ENCODE measurements around the gene TCAF1. TPM values are rescaled to one million over a fixed set of nuclear protein-coding genes. Genes with fewer than 3 reads are reported as not detected.
"Not testable (repeated sequence)": the region's sequence is repeated elsewhere in the genome, so short reads cannot be mapped to it uniquely, and the experiment has no call there.

TCAF1 gene
- total RNA-seq, 1 donor = 6.0 TPM

DNA sequence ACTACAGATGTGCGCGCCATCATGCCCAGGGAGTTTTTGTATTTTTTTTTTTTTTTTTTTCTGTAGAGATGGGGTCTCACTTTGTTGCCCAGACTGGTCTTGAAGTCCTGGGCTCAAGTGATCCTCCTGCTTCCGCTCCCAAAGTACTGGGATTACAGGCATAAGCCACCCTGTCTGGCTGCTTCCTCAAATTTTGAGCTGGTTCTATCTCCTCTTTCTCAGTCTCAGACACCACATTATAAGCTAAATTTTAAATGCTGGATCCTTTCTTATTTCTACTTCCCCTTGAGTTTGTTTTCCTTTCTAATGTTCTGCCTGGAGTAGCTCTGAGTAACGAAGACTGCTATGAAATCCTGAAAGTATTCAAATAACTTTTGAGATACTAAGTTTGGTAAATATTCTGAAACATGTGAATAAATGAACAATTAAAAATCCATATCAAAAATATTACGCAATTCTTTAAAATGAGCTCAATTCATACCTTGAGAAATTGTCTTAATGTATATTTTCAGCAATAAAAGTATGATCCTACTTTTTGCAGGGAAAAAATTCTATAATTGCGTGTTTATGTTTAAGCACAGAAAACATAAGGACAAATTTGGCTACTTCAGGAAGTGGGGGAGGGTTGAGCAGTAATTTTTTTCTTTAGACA is 15.0 kb downstream of the TCAF1 start:
- Histone ChIP-seq H3K4me3 (ENCODE audit: low read length) (no peak overlapping the region), H3K9me3 (ENCODE audit: low read depth, low read length) (no peaks in the 10 kb centered on the region), H3K27me3 (ENCODE audit: insufficient read depth, low read length) (peaks cover 42% of the 10 kb centered on the region), H3K4me1 (ENCODE audit: insufficient read depth, low read length) (peaks cover 17% of the 10 kb centered on the region)

DNA sequence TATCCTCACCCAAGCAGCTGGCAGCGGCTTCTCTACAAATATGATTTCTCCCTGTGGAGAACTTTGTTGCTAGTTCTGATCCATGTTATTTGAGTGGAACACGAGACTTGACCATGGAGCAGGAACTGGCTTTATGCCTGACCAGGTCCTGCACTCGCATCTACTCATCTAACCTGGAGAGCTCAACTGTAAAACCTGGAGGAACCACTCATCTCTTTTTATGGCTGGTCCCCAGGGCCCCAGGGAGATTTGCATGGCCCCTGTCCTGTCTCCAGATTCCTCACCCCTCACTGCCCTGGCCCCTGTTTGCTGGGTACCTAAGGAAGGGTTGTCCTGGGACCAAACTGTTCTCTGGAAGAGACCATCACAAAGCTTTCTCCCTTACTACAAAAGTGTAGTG is 16.0 kb downstream of the TCAF1 start:
- H3K9me3 ChIP-seq (ENCODE audit: low read depth, low read length) = no peaks in the 10 kb centered on the region
- H3K4me1 ChIP-seq (ENCODE audit: insufficient read depth, low read length) = peaks cover 17% of the 10 kb centered on the region
- peaks cover 45% of the 10 kb centered on the region for H3K27me3 ChIP-seq (ENCODE audit: insufficient read depth, low read length)
- H3K4me3 ChIP-seq (ENCODE audit: low read length) = no peak overlapping the region

DNA sequence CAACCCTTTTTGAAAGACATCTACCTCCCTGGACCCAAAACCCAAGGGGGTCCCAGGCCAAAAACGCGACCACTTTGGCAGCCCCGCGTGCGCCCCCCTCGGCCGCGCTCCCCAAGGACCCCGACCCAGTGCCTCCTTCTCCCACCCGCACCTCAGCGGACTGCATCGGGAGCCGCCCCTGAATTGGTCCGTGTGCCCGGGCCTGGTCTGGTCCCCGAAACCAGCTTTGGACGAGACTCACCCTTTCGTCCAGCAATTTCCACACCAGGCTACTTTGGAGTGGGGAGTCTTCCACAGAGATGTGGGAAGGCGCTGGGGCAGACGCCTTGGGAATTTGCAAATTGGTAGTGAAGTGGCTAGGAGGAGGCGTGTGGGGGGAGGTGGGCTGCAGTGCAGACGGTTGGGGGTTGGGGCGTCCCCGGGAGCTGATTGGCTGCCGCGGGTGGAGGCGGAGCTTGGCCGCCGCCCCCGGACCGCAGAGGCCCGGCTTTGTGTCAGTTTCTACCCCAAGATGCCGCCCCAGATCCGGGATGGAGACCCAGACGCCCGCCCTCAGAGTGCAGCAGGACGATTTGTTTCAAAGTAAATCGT is 16.9 kb downstream of the TCAF1 start:
- no peak overlapping the region for H3K4me3 ChIP-seq (ENCODE audit: low read length)
- H3K27me3 ChIP-seq (ENCODE audit: insufficient read depth, low read length) = peaks cover 45% of the 10 kb centered on the region
- peaks cover 17% of the 10 kb centered on the region for H3K4me1 ChIP-seq (ENCODE audit: insufficient read depth, low read length)
- H3K9me3 ChIP-seq (ENCODE audit: low read depth, low read length) = no peaks in the 10 kb centered on the region

DNA sequence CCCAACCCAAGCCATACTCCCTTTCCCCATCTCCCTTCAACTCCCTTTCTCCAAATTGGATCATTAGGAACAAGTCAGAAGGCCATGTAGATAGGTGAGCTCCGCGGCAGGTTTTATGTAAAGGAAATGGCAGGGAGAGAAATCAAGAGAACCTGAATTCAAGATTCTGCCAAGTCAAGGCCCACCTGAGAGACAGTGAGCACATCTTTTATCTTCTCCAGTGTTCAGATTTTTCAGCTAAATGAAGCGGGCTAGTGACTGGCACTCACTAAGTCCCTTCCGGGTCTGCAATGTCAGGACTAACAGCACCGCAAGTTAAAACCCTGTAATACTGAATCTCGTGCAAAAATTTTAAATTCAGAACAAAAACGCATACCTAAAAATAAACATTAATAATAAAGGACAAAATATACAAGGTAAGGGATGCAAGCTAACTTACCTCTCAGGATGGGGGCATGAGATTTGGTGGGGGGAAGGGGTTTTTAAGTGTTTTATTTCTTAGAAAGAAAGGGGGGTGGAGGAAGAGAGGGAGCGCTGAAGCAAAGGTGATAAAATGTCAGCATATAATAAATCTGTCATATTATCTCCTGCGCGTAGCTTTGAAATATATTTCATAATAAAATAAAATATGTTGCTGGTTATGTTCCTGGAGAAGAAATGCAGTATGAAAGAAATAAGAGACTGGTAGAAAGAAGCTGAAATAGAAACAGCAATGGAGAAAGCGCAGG is 17.6 kb downstream of the TCAF1 start:
- H3K4me3 ChIP-seq (ENCODE audit: low read length) = no peak overlapping the region
- no peaks in the 10 kb centered on the region for H3K9me3 ChIP-seq (ENCODE audit: low read depth, low read length)
- H3K27me3 ChIP-seq (ENCODE audit: insufficient read depth, low read length) = peaks cover 45% of the 10 kb centered on the region
- H3K4me1 ChIP-seq (ENCODE audit: insufficient read depth, low read length) = peaks cover 17% of the 10 kb centered on the region

DNA sequence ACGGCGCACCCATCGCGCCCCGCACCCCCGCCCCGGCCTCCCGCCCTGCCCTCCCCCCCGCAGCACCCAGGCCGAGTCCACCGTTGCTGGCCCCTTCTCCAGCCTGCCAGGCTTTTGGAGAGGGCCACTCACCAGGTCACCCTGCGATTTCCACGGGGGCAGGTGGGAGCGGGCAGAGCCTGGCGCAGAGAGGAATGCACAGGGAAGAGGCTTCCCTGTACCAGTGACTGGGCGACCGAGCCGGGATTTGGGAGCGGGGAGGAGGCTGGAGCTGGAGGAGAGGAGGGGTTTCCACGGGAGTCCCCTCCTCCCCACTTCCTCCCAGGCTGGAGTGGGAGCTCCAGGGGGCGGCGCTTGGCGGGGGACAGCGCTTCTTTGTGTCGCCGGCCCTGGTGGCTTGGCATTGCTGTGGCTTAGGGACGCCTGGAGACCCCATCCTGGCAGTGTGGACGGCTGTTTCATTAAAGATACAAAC is 19.3 kb downstream of the TCAF1 start:
- peaks cover 45% of the 10 kb centered on the region for H3K27me3 ChIP-seq (ENCODE audit: insufficient read depth, low read length)
- no peak overlapping the region for H3K4me3 ChIP-seq (ENCODE audit: low read length)
- H3K4me1 ChIP-seq (ENCODE audit: insufficient read depth, low read length) = peaks cover 17% of the 10 kb centered on the region
- no peaks in the 10 kb centered on the region for H3K9me3 ChIP-seq (ENCODE audit: low read depth, low read length)

DNA sequence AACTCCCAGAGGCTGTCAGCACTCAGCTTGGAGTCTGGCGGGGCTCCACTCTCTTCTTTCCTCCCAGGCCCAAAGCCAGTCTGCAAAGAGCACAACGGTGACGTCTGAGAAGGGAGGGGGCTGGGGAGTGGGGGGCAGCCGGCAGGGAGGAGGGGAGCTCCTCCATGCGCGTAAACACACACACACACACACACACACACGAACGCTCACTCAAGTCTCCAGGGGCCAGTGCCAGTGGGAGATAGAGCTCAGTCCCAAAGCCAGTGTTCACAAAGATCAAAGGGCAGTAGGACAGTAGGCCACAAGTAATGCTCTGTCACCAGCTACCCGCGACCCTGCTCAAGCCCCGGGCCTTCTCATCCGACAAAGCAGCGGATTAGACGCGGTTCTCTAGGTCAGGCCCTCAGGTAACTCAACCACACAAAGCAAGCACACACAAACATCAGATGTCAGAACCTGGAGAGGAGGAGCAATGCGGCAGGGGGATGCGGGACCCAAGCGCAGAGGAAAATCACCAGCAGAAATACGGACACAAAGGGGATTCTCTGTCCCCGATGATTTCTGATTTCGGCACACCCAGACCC is 19.9 kb downstream of the TCAF1 start:
- no peak overlapping the region for H3K4me3 ChIP-seq (ENCODE audit: low read length)
- peaks cover 45% of the 10 kb centered on the region for H3K27me3 ChIP-seq (ENCODE audit: insufficient read depth, low read length)
- no peaks in the 10 kb centered on the region for H3K9me3 ChIP-seq (ENCODE audit: low read depth, low read length)
- H3K4me1 ChIP-seq (ENCODE audit: insufficient read depth, low read length) = peaks cover 17% of the 10 kb centered on the region

DNA sequence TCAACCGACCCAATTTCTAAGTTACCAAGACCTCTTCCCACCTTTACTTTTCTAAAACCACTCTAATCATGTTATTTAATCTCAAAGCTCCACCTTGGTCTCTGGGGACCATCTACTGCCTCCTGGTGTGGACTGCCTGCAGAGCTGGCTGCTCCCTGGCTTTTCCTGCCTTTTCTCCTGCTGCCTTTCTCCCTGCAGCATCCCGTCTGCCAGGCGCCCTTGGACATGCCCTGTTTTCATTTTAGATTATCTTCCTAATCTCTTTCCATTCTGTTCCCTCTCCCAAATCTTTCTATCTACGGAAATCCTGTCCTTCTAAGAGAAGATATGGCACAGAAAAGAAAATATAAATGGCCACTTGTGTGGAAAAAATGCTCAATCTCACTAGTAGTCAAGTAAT is 23.1 kb downstream of the TCAF1 start:
- Histone ChIP-seq H3K4me1 (ENCODE audit: insufficient read depth, low read length) (peaks cover 5% of the 10 kb centered on the region), H3K4me3 (ENCODE audit: low read length) (no peak overlapping the region), H3K9me3 (ENCODE audit: low read depth, low read length) (no peaks in the 10 kb centered on the region), H3K27me3 (ENCODE audit: insufficient read depth, low read length) (peaks cover 18% of the 10 kb centered on the region)

DNA sequence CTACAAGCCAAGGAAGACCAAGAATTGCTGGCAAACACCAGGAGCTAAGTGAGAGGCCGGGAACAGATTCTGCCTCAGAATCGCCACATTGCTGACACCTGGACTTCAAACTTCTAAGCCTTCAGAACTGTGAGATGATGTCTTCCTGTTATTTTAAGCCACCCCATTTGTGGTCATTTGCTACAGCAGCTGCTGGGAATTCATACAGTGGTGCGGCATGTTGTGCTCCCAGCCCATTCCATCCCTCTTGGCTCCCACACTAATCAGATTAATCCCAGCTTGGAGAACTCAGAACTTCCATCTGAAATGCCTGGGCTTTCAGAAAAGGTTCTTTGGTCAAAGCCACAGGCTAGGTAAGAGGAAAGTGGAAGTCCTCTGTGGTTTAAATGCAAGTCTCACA is 24.9 kb downstream of the TCAF1 start:
- H3K4me3 ChIP-seq (ENCODE audit: low read length) = no peak overlapping the region
- H3K27me3 ChIP-seq (ENCODE audit: insufficient read depth, low read length) = peaks cover 4% of the 10 kb centered on the region
- no peaks in the 10 kb centered on the region for H3K4me1 ChIP-seq (ENCODE audit: insufficient read depth, low read length)
- no peaks in the 10 kb centered on the region for H3K9me3 ChIP-seq (ENCODE audit: low read depth, low read length)

DNA sequence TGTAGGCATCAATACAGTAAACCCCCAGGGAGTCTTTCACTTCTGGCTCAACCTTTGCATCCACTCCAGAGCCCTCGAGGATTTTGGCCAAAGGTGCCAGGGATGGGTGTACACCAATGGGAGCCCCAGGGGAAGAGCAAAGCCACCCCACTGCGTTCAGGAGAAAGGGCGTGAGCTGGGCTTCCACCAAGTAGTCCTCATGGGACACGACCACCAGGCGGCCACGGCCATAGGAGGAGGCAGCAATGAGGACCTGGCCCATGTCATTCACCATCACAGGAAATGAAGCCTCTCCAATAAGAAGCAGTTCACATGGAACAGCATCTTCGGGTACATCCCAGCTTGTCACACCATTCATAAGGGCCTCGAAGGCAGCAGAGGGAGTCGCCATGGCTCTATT is 25.8 kb downstream of the TCAF1 start:
- Histone ChIP-seq H3K4me3 (ENCODE audit: low read length) (no peak overlapping the region), H3K4me1 (ENCODE audit: insufficient read depth, low read length) (no peaks in the 10 kb centered on the region), H3K9me3 (ENCODE audit: low read depth, low read length) (no peaks in the 10 kb centered on the region), H3K27me3 (ENCODE audit: insufficient read depth, low read length) (no peaks in the 10 kb centered on the region)

DNA sequence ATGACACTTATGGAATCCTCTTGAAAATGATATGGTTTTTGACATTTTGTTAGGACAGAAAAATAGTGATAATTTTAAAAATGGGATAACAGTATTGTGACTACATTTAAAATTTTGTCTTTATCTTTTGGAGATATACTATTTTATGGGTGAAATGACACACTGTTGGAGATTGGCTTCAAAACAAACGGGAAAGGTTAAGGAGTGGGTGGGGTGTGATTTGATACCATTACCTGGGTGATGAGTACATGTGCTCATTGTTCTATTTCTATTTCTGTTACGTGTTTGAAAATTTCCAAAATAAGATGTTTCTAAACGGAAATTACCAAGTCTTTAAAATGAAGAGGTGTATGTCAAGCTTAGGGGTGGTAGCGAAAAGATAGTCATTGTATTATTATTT is 28.7 kb downstream of the TCAF1 start:
- H3K27me3 ChIP-seq (ENCODE audit: insufficient read depth, low read length); H3K4me1 ChIP-seq (ENCODE audit: insufficient read depth, low read length); H3K9me3 ChIP-seq (ENCODE audit: low read depth, low read length); H3K4me3 ChIP-seq (ENCODE audit: low read length): not testable (repeated sequence)

DNA sequence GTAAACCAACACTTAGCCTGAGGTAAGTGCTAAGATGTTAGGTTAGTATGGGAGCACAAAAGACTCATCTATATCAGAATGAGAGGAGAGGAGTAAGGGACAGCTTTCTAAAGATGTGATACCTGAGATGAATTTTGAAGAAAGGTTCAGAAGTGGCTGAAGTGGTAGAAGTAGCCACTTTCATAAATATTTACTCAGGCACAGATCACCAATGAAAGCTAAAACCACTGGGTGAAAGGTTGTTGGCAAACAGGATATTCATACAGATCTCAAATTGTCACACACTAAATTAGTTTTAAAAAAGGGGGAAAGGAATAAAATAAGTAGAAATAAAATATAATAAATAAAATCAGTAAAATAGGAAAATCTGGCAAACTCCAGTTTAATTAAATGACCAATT is 30.4 kb downstream of the TCAF1 start:
- not testable (repeated sequence) for H3K4me3 ChIP-seq (ENCODE audit: low read length)

DNA sequence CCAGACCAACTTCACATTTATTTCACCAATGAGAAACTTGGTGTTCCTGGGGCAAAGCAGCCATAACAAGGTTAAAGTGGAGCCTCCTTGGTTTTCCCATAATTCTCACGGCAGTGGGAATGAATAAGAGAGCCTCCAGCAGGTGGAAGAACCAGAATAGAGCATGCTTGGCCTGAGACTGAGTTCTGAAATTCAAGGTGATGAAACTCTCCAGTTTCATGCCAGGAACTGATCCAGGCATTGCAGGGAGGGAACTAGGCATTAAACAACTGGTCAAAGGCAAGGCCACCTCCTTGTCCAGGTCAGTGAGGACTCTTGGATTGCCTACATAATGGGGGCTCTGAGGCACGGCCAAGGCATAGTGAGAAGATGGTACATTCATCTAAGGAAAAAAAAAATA is 44.0 kb downstream of the TCAF1 start:
- H3K4me3 ChIP-seq (ENCODE audit: low read length); H3K27me3 ChIP-seq (ENCODE audit: insufficient read depth, low read length); H3K4me1 ChIP-seq (ENCODE audit: insufficient read depth, low read length); H3K9me3 ChIP-seq (ENCODE audit: low read depth, low read length): not testable (repeated sequence)

More for the DNA sequence above, 30.4 kb downstream of the TCAF1 start:
- not testable (repeated sequence) for H3K4me1 ChIP-seq (ENCODE audit: insufficient read depth, low read length); H3K27me3 ChIP-seq (ENCODE audit: insufficient read depth, low read length); H3K9me3 ChIP-seq (ENCODE audit: low read depth, low read length)

DNA sequence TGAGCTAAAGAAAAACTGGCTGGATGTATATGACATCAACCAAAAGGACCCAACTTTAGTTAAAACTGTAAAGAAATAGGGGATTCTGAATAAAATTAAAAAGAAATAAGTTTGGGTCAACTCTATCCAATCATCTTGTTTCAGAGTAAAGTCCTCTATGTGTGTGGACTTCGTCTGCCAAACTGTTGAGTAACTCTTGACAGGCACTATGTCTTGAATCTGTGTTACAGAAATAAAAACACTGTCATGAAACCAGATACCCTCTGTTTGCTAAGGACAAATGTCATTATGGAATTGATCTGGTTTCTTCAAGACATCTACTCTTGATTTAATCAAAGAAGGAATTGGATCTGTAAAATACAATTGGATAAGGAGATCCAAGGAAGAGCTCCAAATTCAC is 46.5 kb downstream of the TCAF1 start:
- not testable (repeated sequence) for H3K9me3 ChIP-seq (ENCODE audit: low read depth, low read length); H3K27me3 ChIP-seq (ENCODE audit: insufficient read depth, low read length); H3K4me1 ChIP-seq (ENCODE audit: insufficient read depth, low read length); H3K4me3 ChIP-seq (ENCODE audit: low read length)

DNA sequence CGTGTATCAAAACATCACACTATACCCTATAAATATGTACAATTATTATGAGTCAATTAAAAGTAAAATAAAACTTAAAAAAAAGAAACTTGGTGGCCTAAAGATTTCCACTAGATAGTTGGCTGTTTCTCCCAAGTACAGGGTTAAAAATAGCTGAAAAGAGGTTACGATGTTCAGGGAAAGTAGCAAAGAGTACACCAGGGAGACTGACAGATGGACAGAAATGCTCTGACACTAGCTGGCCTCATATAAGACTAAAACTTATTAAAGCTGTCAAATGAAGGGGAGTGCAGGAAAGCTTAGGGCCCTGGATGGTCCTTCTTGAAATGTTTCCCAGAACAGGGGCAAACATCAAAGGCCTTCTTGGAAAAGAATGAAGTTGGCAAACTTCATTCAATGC is 51.3 kb downstream of the TCAF1 start:
- Histone ChIP-seq H3K4me3 (ENCODE audit: low read length) (no peak overlapping the region), H3K27me3 (ENCODE audit: insufficient read depth, low read length) (peaks cover 3% of the 10 kb centered on the region), H3K4me1 (ENCODE audit: insufficient read depth, low read length) (no peaks in the 10 kb centered on the region), H3K9me3 (ENCODE audit: low read depth, low read length) (peaks cover 7% of the 10 kb centered on the region)

DNA sequence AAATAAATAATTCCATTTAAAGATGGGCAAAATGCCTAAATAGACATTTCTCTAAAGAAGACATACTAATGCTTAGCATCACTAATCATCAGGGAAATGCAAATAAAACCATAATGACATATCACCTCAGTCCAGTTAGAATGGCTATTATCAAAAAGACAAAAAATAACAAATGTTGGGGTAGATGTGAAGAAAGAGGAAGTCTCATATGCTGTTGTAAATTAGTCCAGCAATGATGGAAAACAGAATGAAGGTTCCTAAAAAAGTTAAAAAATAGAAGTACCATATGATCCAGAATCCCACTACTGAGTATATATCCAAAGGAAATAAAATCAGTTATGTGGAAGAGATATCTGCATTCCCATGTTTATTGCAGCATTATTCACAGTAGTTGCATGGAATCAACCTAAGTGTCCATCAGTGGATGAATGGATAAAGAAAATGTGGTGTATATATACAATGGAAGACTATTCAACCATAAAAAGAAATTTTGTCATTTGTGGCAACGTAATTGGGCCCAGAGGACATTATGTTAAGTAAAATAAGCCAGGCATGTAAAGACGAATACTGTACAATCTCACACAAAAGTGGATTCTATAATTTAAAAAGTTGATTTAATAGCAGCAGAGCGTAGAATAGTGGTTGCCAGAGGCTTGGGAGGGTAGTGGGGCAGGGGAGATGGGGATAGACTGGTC is 52.0 kb downstream of the TCAF1 start:
- Histone ChIP-seq H3K9me3 (ENCODE audit: low read depth, low read length) (peaks cover 7% of the 10 kb centered on the region), H3K4me1 (ENCODE audit: insufficient read depth, low read length) (no peaks in the 10 kb centered on the region), H3K27me3 (ENCODE audit: insufficient read depth, low read length) (peaks cover 3% of the 10 kb centered on the region), H3K4me3 (ENCODE audit: low read length) (no peak overlapping the region)
